OCI-LY7 (cell line): ENCODE measurements around the gene MZB1.

Source experiments
- CTCF ChIP-seq: fragments of 200-600 bp; sonication (generic); conservative IDR thresholded peaks from 2 replicates; pipeline ENCODE4 v1.5.1; 2014; ENCODE audit warnings: mild to moderate bottlenecking, antibody characterized with exemption, low read length, moderate library complexity, mixed read lengths
- EZH2phosphoT487 ChIP-seq: fragments of 200-600 bp; sonication (generic); IDR thresholded peaks from 2 replicates; pipeline ENCODE4 v1.6.1; 2018; ENCODE audit warnings: low read depth, borderline replicate concordance, mild to moderate bottlenecking, mixed run types, antibody characterized with exemption, low read length, moderate library complexity, mixed read lengths

DNA sequence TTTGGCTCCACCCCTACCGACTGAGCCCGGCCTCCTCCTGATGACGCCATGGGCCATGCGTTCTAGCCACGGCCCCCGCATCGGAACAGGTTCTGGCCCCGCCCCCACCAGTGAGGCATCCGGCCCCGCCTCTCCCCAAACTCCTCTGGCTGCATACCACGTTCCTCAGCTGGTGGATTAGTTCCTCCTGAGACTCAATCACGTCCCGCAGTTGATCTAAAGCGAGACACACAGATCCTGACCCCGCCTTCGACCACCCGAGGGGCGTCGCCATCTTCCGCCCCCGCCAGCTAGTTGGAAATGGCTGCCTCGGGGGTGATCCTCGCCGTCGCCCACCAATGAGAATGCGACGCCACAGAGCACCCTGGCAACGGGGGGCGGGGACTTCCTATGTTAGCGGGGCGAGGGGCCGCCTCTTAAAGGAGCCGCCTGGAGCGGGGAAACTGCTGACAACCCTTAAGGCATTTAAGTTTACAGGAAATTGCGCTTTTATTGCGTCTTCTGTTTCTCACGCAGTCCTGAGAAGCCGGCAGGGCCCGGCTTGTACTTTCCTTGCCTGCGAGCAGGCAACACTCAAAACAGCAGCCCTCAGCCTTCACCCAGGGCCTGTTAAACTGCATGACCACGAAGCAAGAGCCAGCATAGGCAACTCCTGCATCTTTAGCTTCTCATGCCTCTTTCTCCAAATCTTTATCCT is 14.2 kb upstream of the MZB1 start, which contains the start of gene SPATA24:
- no peak for TF ChIP-seq CTCF
- no peak for TF ChIP-seq EZH2phosphoT487
